Stimulated activated memory B cell treated with anti-CD40 and anti-IgM and Interleukin-4, amounts not matched to agents 10 μg/mL and 1 μg/mL and 100 μg/mL, for 72 hours (primary cell): ENCODE data around the gene ERGIC1.
"Not testable (repeated sequence)": the region's sequence is repeated elsewhere in the genome, so short reads cannot be mapped to it uniquely, and the experiment has no call there.

Source experiments
- ATAC-seq: fragments of 150-1000 bp; cut with Tn5 transposase; 2 replicates; pipeline ENCODE4 v1.10.0; 2021
- H3K27ac Mint-ChIP-seq: one replicate; pipeline ENCODE4 v1.8.0; 2022; ENCODE audit warnings: mild to moderate bottlenecking, mixed read lengths
- H3K27me3 Mint-ChIP-seq: one replicate; pipeline ENCODE4 v1.8.0; 2022; ENCODE audit warnings: mixed read lengths
- H3K36me3 Mint-ChIP-seq: one replicate; pipeline ENCODE4 v1.8.0; 2022; ENCODE audit warnings: mixed read lengths
- H3K4me1 Mint-ChIP-seq: one replicate; pipeline ENCODE4 v1.8.0; 2022; ENCODE audit warnings: mixed read lengths
- H3K4me3 Mint-ChIP-seq: one replicate; pipeline ENCODE4 v1.8.0; 2022; ENCODE audit warnings: mild to moderate bottlenecking, moderate library complexity, mixed read lengths
- H3K9me3 Mint-ChIP-seq: one replicate; pipeline ENCODE4 v1.8.0; 2022; ENCODE audit warnings: mixed read lengths

ERGIC1 gene

GRCh38 chr5:172833686-172834414 lies at the start of gene ERGIC1:
ERGIC1 (plus strand) TSS chr5:172834251; CDS start chr5:172834414, 163 bp downstream.
- Mint-ChIP-seq H3K9me3 (no peaks in the 10 kb centered on the region), H3K4me3 (peak within 1 kb of the TSS; percentile 98), H3K27me3 (no peaks in the 10 kb centered on the region), H3K4me1 (peaks cover 47% of the 10 kb centered on the region), H3K36me3 (no peaks in the 10 kb centered on the region), H3K27ac (peak within 1 kb of the TSS; percentile 87)
- ATAC-seq: peak; percentile 90

- H3K9me3 Mint-ChIP-seq: no peaks in the 10 kb centered on the region
- no peaks in the 10 kb centered on the region for H3K27me3 Mint-ChIP-seq
Observed at GRCh38 chr5:172785429-172786088, 48.5 kb upstream of the ERGIC1 start.

GRCh38 chr5:172786736-172787462 lies 47.2 kb upstream of the ERGIC1 start:
- no peaks in the 10 kb centered on the region for H3K36me3 Mint-ChIP-seq
- H3K4me1 Mint-ChIP-seq: no peaks in the 10 kb centered on the region
- H3K4me3 Mint-ChIP-seq: no peak overlapping the region
- H3K9me3 Mint-ChIP-seq: no peaks in the 10 kb centered on the region
- no peak for ATAC-seq
- no peaks in the 10 kb centered on the region for H3K27me3 Mint-ChIP-seq
- H3K27ac Mint-ChIP-seq: no peak overlapping the region

More at GRCh38 chr5:172785429-172786088, 48.5 kb upstream of the ERGIC1 start:
- Mint-ChIP-seq H3K27ac (no peak overlapping the region), H3K4me1 (no peaks in the 10 kb centered on the region), H3K36me3 (no peaks in the 10 kb centered on the region), H3K4me3 (no peak overlapping the region)
- no peak for ATAC-seq

GRCh38 chr5:172787538-172787937 lies 46.5 kb upstream of the ERGIC1 start:
- not testable (repeated sequence) for H3K4me1 Mint-ChIP-seq, ATAC-seq

GRCh38 chr5:172788771-172789686 lies 45.0 kb upstream of the ERGIC1 start:
- no peak for ATAC-seq
- Mint-ChIP-seq H3K36me3 (peaks cover 4% of the 10 kb centered on the region), H3K27me3 (no peaks in the 10 kb centered on the region), H3K9me3 (peaks cover 4% of the 10 kb centered on the region), H3K4me1 (peaks cover 6% of the 10 kb centered on the region), H3K4me3 (no peak overlapping the region), H3K27ac (no peak overlapping the region)

More at GRCh38 chr5:172787538-172787937, 46.5 kb upstream of the ERGIC1 start:
- not testable (repeated sequence) for H3K4me3 Mint-ChIP-seq, H3K27me3 Mint-ChIP-seq, H3K27ac Mint-ChIP-seq, H3K9me3 Mint-ChIP-seq, H3K36me3 Mint-ChIP-seq

GRCh38 chr5:172789687-172790495 lies 44.2 kb upstream of the ERGIC1 start:
- no peak overlapping the region for H3K27ac Mint-ChIP-seq
- peaks cover 4% of the 10 kb centered on the region for H3K9me3 Mint-ChIP-seq
- H3K36me3 Mint-ChIP-seq: peaks cover 5% of the 10 kb centered on the region
- no peaks in the 10 kb centered on the region for H3K27me3 Mint-ChIP-seq
- no peak overlapping the region for H3K4me3 Mint-ChIP-seq
- H3K4me1 Mint-ChIP-seq: peaks cover 14% of the 10 kb centered on the region
- no peak for ATAC-seq

GRCh38 chr5:172790496-172790889 lies 43.6 kb upstream of the ERGIC1 start:
- no peak overlapping the region for H3K4me3 Mint-ChIP-seq
- no peak overlapping the region for H3K27ac Mint-ChIP-seq
- peaks cover 5% of the 10 kb centered on the region for H3K36me3 Mint-ChIP-seq

GRCh38 chr5:172791286-172791685 lies 42.8 kb upstream of the ERGIC1 start:
- Mint-ChIP-seq H3K27ac (no peak overlapping the region), H3K4me3 (no peak overlapping the region), H3K36me3 (peaks cover 5% of the 10 kb centered on the region), H3K4me1 (peaks cover 14% of the 10 kb centered on the region), H3K9me3 (peaks cover 4% of the 10 kb centered on the region), H3K27me3 (no peaks in the 10 kb centered on the region)
- no peak for ATAC-seq

More at GRCh38 chr5:172790496-172790889, 43.6 kb upstream of the ERGIC1 start:
- Mint-ChIP-seq H3K9me3 (peaks cover 4% of the 10 kb centered on the region), H3K27me3 (no peaks in the 10 kb centered on the region), H3K4me1 (peaks cover 14% of the 10 kb centered on the region)
- no peak for ATAC-seq

- Mint-ChIP-seq H3K4me1 (peaks cover 14% of the 10 kb centered on the region), H3K9me3 (peaks cover 4% of the 10 kb centered on the region), H3K27ac (no peak overlapping the region), H3K36me3 (peaks cover 5% of the 10 kb centered on the region), H3K27me3 (no peaks in the 10 kb centered on the region), H3K4me3 (no peak overlapping the region)
- ATAC-seq: no peak
Observed at GRCh38 chr5:172791726-172792445, 42.2 kb upstream of the ERGIC1 start.

- peaks cover 17% of the 10 kb centered on the region for H3K4me1 Mint-ChIP-seq
- peaks cover 4% of the 10 kb centered on the region for H3K9me3 Mint-ChIP-seq
- H3K4me3 Mint-ChIP-seq: no peak overlapping the region
- peaks cover 5% of the 10 kb centered on the region for H3K36me3 Mint-ChIP-seq
- H3K27ac Mint-ChIP-seq: peak overlapping the region; percentile 86
- no peak for ATAC-seq
- H3K27me3 Mint-ChIP-seq: no peaks in the 10 kb centered on the region
Observed at GRCh38 chr5:172792701-172793570, 41.1 kb upstream of the ERGIC1 start.

- ATAC-seq: peak; percentile 69
- H3K36me3 Mint-ChIP-seq: peaks cover 5% of the 10 kb centered on the region
- H3K4me1 Mint-ChIP-seq: peaks cover 24% of the 10 kb centered on the region
- peak overlapping the region; percentile 86 for H3K27ac Mint-ChIP-seq
- H3K27me3 Mint-ChIP-seq: no peaks in the 10 kb centered on the region
- H3K9me3 Mint-ChIP-seq: peaks cover 4% of the 10 kb centered on the region
- no peak overlapping the region for H3K4me3 Mint-ChIP-seq
Observed at GRCh38 chr5:172793577-172794488, 40.2 kb upstream of the ERGIC1 start.
